ENCODE measurements around the gene GLI2. TPM values are rescaled to one million over a fixed set of nuclear protein-coding genes. Genes with fewer than 3 reads are reported as not detected.

The GLI2 gene
- total and polyA plus RNA-seq, 2 of the 13 experiments (the other 11 are each of a cell fraction or from before 2014, with no cell fraction given): not detected

GRCh38 chr2:120777787-120778186, 42.1 kb downstream of the GLI2 start:
- no peaks in the 10 kb centered on the region; the same call in 1 of the 2 replicates for H4K20me1 ChIP-seq (ENCODE audit: insufficient read depth, low read length)
- H2AFZ ChIP-seq (ENCODE audit: low read length): no peak overlapping the region
- no peaks in the 10 kb centered on the region for H3K79me2 ChIP-seq (ENCODE audit: insufficient read depth, low read length)
- ChIA-PET CTCF (ENCODE audit: low intra/inter-chr PET ratio, low total read pairs) (no interaction called here), POLR2A (no interaction called here)
- no peak overlapping the region for H3K9ac ChIP-seq (ENCODE audit: insufficient read depth, low read depth, low read length)
- no peak overlapping the region for H3K4me2 ChIP-seq (ENCODE audit: low read depth, low read length)
- peaks cover 12 to 89% of the 10 kb centered on the region in 2 experiments; a peak in 4 of 5 replicates for H3K27me3 ChIP-seq (ENCODE audit: control insufficient read depth in 1 of 2, insufficient read depth in 2 of 2, low read length in 2 of 2)
- in situ Hi-C loops (cut with HindIII; ENCODE audit: extremely low pct_ligation_motif_present, low pct_unique_long_range_greater_than_20kb) (no loop called here), intact Hi-C loops (cut with micrococcal nuclease; ENCODE audit: unreplicated experiment) (no loop called here)
- no TSS peak for BruUV-seq (replicated peaks)
- H3K4me3 ChIP-seq (replicated peaks in 1 of 3; ENCODE audit: insufficient read depth in 1 of 3, low read depth in 2 of 3, low read length in 3 of 3): no peak overlapping the region
- H3K27ac ChIP-seq (ENCODE audit: extremely low read length, insufficient read depth, low read length): no peak overlapping the region
- ATAC-seq (no peak), FAIRE-seq (no peak), DNase-seq (ENCODE audit: low spot score) (no peak)
- H3K36me3 ChIP-seq (replicated peaks in 1 of 2; ENCODE audit: control insufficient read depth in 1 of 2, insufficient read depth in 2 of 2, low read length in 2 of 2): no peaks in the 10 kb centered on the region
- no peaks in the 10 kb centered on the region for H3K9me3 ChIP-seq (ENCODE audit: low read length)
- H3K4me1 ChIP-seq (ENCODE audit: insufficient read depth, low read length): no peaks in the 10 kb centered on the region
- WGBS (ENCODE audit: low lambda C conversion rate): 6% methylated on average over 5 of the region's 5 CpGs
- TF ChIP-seq ZNF891 (CRISPR knock-in tag; IDR thresholded peaks at IDR 0.05): no peak
- TF ChIP-seq ZNF263 (CRISPR knock-in tag; IDR thresholded peaks at IDR 0.05): peak; percentile 45; the same call in 1 of the 2 replicates
- TF ChIP-seq CHCHD3 (CRISPR knock-in tag; IDR thresholded peaks at IDR 0.05): no peak
- TF ChIP-seq FOXO1 (CRISPR knock-in tag; IDR thresholded peaks at IDR 0.05): no peak

DNA sequence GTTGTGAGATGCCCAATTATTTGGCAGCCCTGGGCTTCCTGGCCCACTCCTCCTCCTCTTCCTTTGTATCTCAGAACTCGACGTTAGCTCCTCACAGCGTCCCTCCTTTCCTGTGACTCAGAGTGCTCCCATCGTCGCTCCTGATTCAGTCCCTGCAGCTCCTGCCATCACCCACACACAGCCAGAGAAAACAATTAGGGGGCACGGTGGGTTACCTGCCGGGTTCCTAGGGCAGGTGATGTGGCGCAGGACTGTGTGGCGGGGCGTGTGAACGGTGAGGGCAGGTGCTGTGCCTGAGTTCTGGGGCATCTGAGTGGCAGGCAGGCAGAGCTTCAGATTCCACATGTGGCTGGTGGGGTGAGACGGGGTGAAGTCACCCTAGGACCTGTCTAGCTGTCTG, 42.6 kb downstream of the GLI2 start:
- H3K9me3 ChIP-seq (ENCODE audit: low read length): no peaks in the 10 kb centered on the region
- intact Hi-C loops (cut with micrococcal nuclease; ENCODE audit: unreplicated experiment): no loop called here
- H3K36me3 ChIP-seq (replicated peaks in 1 of 2; ENCODE audit: control insufficient read depth in 1 of 2, insufficient read depth in 2 of 2, low read length in 2 of 2): no peaks in the 10 kb centered on the region
- TF ChIP-seq HES4 (CRISPR knock-in tag; IDR thresholded peaks at IDR 0.05; ENCODE audit: borderline replicate concordance) (no peak), JARID2 (CRISPR knock-in tag; IDR thresholded peaks at IDR 0.05; ENCODE audit: insufficient replicate concordance) (no peak), IKZF1 (IDR thresholded peaks at IDR 0.05) (no peak), ZNF652 (CRISPR knock-in tag; IDR thresholded peaks at IDR 0.05; ENCODE audit: borderline replicate concordance, low read depth) (no peak)
- BruUV-seq (replicated peaks): no TSS peak
- H2AFZ ChIP-seq (ENCODE audit: low read length): no peak overlapping the region
- ChIA-PET CTCF (ENCODE audit: low intra/inter-chr PET ratio, low total read pairs) (no interaction called here), POLR2A (no interaction called here)
- no peak overlapping the region for H3K27ac ChIP-seq (ENCODE audit: extremely low read length, insufficient read depth, low read length)
- H3K79me2 ChIP-seq (ENCODE audit: insufficient read depth, low read length): no peaks in the 10 kb centered on the region
- FAIRE-seq (no peak), DNase-seq (ENCODE audit: low spot score) (no peak), ATAC-seq (no peak)
- no peaks in the 10 kb centered on the region for H3K4me1 ChIP-seq (ENCODE audit: insufficient read depth, low read length)
- peaks cover 13 to 89% of the 10 kb centered on the region in 2 experiments; a peak in 4 of 5 replicates for H3K27me3 ChIP-seq (ENCODE audit: control insufficient read depth in 1 of 2, insufficient read depth in 2 of 2, low read length in 2 of 2)
- no peak overlapping the region for H3K9ac ChIP-seq (ENCODE audit: insufficient read depth, low read depth, low read length)
- no peak overlapping the region for H3K4me2 ChIP-seq (ENCODE audit: low read depth, low read length)
- no peaks in the 10 kb centered on the region; the same call in 1 of the 2 replicates for H4K20me1 ChIP-seq (ENCODE audit: insufficient read depth, low read length)
- H3K4me3 ChIP-seq (replicated peaks in 1 of 3; ENCODE audit: insufficient read depth in 1 of 3, low read depth in 2 of 3, low read length in 3 of 3): no peak overlapping the region
- in situ Hi-C loops (cut with HindIII; ENCODE audit: extremely low pct_ligation_motif_present, low pct_unique_long_range_greater_than_20kb): no loop called here
- 17% methylated on average over 11 of the region's 12 CpGs for WGBS (ENCODE audit: low lambda C conversion rate)
